ENCODE results near the gene FLNB.

Gene FLNB

GRCh38 chr3:58144478-58145325, 136.5 kb downstream of the FLNB start:
- DNase-seq: no peak

- DNase-seq: no peak
Measured at GRCh38 chr3:58148049-58148448, 139.8 kb downstream of the FLNB start.

GRCh38 chr3:58150130-58150809, 142.0 kb downstream of the FLNB start:
- no peak for DNase-seq

- no peak for DNase-seq
Measured at GRCh38 chr3:58150810-58151199, 142.6 kb downstream of the FLNB start.

DNA sequence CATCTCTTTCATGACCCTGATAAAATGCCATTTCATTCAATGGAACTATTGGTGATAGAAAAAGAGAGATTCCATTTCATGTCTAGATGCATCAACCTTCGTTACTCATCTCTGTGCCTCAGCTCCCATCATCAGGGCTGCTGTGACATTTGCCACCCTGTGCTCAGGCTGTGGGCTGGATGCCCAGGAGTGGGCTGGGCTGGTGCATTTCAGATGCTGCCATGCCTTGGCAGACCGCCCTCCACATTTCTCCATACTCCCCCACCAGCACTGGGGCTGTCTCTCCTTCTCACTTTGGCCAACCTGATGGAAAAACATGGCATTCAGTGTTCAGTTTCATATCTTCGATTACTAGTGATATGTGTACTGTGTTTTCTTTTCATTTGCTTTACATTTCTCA, 143.4 kb downstream of the FLNB start:
- DNase-seq: no peak

- no peak for DNase-seq
Measured at GRCh38 chr3:58152225-58153015, 144.2 kb downstream of the FLNB start.

DNA sequence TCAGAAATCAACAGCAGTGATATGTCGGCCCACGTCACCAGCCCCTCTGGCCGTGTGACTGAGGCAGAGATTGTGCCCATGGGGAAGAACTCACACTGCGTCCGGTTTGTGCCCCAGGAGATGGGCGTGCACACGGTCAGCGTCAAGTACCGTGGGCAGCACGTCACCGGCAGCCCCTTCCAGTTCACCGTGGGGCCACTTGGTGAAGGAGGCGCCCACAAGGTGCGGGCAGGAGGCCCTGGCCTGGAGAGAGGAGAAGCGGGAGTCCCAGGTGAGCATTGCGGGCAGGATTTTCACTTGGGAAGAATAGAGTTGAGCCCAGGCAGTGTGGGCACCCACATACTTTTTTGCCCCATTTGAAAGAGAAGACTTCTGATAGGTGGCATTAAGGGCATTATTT, 145.1 kb downstream of the FLNB start:
- DNase-seq: no peak

DNA sequence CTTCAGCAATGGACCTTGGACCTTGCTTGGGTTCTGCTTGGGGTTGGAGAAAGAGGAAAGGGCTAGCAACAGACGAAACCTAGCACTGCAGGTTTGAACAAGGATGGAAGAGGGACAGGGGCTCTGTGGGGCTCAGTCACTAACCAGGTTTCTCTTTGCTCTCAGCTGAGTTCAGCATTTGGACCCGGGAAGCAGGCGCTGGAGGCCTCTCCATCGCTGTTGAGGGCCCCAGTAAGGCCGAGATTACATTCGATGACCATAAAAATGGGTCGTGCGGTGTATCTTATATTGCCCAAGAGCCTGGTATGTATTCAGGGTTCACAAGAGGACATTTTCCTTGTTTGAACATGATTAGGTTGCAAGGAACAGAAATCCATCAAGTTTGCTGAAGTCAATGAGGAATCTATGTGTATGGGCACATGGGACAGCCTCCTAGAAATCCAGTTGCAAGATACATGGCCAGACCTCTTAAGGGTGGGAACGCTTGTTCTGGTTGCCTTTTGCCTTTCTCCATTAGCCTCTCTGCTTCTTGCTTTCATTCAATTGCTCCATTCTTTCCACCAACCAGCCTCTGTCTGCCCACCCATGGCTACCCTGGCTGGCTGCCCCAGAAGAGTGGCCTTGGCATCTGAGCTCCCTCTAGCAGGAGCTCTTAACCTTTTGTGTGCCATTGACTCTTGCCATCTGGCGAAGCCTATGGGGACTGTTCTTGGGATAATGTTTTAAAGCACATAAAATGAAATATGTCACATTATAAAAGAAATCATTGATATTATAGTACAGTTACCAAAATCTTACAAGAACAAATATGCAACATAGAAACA, 146.6 kb downstream of the FLNB start:
- DNase-seq: no peak

GRCh38 chr3:58155838-58156237, 147.6 kb downstream of the FLNB start:
- no peak for DNase-seq

GRCh38 chr3:58157700-58158099, 149.5 kb downstream of the FLNB start:
- no peak for DNase-seq

DNA sequence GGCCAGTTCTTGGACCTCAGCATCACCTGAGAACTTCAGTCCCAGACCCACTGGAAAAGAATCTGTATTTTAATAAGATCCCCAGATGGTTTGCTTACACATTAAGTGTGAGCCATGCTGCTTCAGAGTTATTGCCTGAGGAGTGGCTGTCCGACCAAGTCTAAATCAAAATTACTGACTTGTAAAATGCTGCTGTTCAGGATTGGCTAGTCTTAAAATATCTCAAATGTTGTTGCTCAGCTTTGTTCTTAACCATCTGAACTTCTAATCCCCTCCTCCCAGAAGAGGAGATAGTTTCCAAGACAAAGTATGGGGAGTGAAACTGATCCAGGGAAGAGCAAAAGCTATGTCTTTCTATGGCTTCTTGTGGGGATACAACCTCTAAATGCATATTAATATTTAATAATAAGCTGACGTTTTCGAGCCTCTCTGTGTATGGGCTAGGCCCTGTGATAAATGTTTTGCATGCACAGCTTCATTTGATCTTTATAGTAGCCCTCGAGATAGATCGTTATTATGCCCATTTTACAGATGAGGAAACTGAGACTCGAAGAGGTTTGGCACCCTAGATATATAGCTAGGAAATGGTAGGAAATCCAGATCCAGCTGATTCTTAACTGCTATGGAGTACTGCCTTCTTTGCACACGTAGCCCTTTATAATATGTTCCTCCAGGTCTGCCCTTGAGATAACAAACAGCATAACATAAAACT, 150.4 kb downstream of the FLNB start:
- DNase-seq: no peak

- DNase-seq: no peak
Measured at GRCh38 chr3:58160399-58160798, 152.2 kb downstream of the FLNB start.

DNA sequence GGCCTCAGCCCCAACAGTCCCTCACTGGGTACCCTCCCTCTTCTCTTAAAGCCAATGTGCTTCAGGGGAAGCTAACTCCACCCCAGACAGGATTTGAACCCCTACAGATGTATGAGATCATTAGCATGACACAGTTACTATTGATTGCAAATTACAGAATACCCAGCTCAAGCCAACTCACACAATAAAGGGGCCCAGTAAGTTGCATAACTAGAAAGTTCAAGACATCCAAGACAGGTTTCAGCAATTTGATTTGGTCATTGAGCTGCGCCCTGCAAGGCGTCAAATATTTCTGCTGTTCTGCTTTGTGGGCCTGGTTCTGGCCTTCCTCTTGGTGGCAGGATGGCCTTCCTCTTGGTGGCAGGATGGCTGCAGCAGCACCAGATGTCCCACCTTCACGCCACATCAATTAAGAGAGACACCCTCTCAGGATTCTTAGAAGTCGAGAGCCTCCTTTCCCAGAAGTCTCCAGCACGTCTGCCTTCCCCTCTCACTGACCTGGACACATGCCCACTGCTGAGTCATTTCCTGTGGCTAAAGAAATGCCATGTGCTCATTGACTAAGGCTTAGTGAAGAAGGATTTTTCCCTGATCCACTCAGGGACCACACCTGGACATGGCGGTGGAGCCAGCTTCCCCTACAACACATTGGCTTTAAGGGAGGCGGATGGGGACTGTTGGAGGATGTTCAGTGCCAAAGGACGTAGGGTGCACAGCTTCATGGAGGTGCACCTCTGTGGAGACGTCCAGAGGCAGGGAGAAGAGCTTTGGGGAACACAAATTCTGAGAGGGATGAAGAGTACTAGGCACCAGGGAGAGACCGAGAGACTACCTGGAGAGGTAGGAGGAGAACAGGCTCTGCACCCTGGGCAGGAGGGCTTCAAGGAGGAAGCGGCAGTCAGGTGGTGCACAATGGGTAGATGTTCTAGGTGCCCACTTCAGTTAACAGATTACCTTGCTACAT, 153.5 kb downstream of the FLNB start:
- no peak for DNase-seq

- DNase-seq: no peak
Measured at GRCh38 chr3:58163234-58163633, 155.0 kb downstream of the FLNB start.

DNA sequence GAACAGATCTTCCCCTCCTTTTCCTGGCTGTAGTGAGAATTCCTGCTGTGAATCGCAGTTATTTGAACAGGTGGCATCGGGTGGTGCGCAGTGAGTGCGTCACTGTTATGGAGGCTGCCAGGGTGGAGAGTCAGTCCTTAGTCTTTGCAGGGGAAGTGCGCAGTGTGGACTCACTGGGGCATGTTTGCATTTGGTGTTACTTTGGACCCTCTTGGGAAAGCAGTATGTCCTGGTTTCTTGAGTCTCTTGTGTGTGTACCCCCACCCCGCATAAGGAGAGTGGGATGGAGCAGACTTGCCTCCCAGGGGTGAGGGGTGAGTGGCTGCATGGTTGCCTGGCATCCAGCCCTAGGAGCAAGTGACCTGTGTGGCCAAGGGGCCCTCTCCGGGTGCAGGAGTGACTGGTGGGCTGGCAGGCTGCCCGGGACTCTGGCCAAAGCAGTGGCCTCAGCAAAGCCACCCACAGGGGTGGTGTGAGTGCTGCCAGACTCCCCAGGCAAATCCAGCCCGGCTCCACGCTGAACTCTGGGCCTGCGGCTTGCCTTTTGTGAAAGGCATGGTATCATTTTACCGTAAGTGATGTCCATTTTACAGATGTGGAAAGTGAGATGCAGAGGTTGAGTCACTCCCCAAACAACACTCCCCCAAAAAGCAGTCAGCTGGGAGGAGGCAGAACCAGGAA, 156.1 kb downstream of the FLNB start:
- no peak for DNase-seq

DNA sequence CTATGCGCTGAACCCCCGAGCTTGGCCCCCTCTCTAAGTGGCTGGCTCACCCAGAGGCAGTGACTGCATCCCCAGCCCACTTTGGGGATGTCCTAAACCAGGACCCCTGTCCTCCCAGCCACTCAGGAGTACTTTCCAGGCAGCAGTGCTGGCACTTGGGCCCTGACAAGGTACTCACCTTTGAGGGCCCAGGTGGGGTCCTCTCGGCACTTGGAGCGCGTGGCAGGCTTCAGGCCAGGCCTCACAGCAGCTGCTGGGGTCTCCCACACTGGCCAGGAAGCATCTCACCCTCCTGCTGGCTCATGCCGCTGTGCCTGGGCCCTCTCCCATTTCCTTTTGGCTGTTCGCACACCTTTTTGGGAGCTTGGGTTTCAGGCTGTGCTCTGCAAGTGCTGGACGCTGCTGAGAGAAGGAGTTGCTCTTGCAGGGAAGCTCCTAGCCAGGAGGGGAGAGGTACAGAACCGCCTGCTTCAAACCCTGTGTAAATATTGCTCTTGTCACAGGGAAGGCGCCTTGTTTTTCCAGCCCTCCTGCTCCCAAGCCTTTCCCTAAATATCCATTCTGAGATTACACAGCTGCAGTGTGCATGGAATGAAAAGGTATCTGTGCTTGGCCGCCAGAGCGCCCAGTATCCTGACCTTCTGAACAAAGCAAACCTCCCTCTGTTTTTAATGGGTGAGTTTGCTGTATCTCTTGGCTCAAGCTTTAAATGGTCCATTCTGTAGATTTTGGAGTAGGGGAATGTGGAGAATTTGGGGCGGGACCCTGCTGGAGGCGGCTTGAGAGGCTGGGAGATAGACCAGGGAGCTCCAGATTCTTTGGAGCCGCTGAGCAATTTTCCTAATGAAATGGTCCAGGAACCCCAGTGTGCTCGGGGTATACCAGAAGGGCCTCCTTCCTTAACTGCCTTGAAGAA, 156.9 kb downstream of the FLNB start:
- no peak for DNase-seq

DNA sequence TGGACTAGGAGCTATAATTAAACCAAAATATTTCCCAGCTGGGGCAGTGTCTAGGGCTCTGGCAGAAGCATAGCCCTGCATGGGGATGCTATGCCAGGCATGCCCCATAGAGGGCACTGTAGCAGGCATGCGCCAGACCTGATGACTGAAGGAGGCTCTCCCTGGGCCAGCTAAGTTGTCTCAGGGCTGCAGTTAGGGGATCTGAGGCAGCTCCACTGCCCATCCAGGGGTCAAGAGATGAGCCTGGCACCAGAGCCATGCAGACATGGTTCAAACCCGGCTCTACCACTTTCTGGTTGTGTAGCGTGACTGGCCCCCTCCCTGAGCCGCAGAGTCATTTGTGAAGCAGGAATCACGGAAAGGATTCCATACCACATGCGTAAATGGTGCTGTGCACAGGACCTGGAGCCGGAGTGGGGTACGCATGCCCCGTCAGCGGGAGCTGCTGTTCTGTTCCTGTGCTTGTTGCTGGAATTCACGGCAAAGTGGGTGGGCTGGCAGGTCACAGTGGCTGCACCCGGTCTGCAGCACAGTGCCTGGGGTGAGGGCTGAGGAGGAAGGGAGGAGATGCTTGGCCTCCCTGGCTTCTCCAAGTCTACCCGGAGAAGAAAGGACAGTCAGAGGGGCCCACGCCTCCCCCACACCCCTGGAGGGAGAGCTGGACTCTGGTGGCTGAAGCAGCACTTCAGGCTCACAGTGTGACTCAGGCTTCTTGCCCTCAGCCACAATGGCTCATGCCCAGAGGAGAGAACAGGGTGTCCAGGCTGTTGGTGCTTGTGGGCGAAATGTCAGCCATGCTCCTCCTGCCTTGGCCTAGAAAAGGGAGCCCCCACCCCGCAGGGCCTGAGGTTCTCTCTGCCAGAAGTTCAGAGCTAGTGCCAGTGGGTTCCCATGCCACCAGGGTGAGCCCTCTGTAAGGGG, 159.5 kb downstream of the FLNB start:
- DNase-seq: peak; percentile 86

- no peak for DNase-seq
Measured at GRCh38 chr3:58168498-58168897, 160.3 kb downstream of the FLNB start.
